ENCODE measurements around the gene LGALSL.

LGALSL gene

DNA sequence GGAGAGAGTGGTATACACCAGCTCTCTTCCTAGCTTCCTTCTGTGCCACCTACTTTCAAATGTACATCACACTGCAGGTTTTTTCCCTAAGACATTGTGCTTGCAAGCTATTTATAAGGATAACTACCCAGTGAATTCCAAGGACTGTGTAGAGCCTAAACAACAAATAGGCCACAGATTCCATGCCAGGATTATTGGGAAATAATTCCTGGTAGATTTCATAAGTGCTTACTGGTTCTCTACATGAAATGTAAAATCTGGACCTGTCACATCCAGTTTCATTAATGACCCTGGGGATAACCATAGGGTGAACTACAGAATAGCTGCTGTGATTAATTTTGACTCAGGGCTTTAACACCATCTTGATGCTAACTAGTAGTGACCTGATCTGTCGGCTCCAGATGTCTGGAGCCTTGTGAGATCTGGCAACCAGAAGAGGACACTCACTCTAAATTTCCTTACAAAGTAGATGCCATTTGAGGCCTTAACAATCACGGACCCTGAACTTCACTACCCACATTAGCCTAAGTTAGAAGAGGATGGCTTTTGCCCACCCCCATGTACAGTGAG, 34.3 kb upstream of the LGALSL start:
- Histone ChIP-seq H4K20me1 (no peaks in the 10 kb centered on the region), H3K36me3 (no peaks in the 10 kb centered on the region), H3K9ac (no peak overlapping the region), H3K4me1 (no peaks in the 10 kb centered on the region), H3K9me3 (no peaks in the 10 kb centered on the region), H3K27ac (no peak overlapping the region), H3K27me3 (no peaks in the 10 kb centered on the region), H3K4me3 (no peak overlapping the region), H3K4me2 (no peak overlapping the region)
- no peak for TF ChIP-seq Cebpa-rat (IDR thresholded peaks at IDR 0.05)

DNA sequence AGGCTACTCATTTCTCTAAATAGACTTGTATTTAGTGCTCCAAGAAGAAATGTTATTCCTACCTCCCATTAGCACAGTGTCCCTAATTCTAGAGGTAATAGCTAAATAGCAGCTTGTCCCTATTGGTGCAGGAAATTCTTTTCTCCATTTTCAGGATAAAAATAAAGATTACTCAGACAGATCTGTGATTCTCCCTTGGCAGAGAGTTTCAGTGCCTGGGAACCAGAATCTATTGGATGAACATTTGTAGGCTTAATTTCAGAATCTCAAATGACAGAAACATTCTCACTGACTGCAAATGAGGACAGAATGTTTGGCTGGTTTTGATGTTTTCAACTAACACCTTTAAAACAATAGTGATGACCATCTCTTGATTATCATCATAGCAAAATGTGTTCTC, 33.3 kb upstream of the LGALSL start:
- Histone ChIP-seq H3K4me3 (no peak overlapping the region), H3K4me1 (no peaks in the 10 kb centered on the region), H3K9ac (no peak overlapping the region), H4K20me1 (no peaks in the 10 kb centered on the region), H3K36me3 (no peaks in the 10 kb centered on the region), H3K4me2 (no peak overlapping the region), H3K27me3 (no peaks in the 10 kb centered on the region), H3K27ac (no peak overlapping the region), H3K9me3 (no peaks in the 10 kb centered on the region)
- TF ChIP-seq Cebpa-rat (IDR thresholded peaks at IDR 0.05) = no peak

DNA sequence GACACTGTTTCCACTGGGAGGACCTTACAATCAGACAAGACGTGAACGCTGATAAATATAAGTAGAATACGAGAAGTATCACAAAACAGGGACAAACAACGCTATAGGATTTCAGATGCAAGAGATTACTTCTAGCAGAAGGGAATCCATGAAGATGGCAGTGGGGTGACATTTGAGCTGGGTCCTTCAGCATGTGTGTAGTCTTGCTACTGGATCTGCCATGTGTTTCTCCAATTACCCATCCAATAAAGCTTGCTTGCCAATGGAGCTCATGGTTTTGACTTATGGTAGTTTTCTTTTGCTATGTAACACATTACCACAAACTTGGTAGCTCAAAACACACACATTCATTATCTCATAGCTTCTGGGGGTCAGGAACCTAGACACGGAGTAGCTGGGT, 32.8 kb upstream of the LGALSL start:
- Histone ChIP-seq H3K27ac (no peak overlapping the region), H3K27me3 (no peaks in the 10 kb centered on the region), H3K4me1 (no peaks in the 10 kb centered on the region), H3K9ac (no peak overlapping the region), H3K4me3 (no peak overlapping the region), H3K4me2 (no peak overlapping the region), H3K9me3 (no peaks in the 10 kb centered on the region), H4K20me1 (no peaks in the 10 kb centered on the region), H3K36me3 (no peaks in the 10 kb centered on the region)
- TF ChIP-seq Cebpa-rat (IDR thresholded peaks at IDR 0.05) = no peak

DNA sequence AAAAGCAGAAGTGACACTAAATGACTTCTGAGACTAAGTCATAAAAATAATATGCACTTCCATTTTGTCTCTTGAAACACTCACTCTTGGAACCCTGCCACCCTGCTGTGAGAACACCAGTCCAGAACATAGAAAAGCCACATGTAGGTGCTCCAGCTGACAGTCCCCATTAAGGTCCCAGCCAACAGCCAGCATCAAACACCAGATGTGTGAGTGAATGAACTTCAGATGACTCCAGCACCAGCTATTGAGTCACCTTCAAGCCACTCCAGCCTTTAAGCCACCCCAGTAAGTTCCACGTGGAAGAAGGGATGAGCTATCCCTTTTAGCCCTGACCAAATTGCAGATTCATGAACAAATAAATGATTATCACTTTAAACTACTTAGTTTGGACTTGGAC, 31.5 kb upstream of the LGALSL start:
- Histone ChIP-seq H3K27ac (no peak overlapping the region), H3K9ac (no peak overlapping the region), H3K4me2 (no peak overlapping the region), H3K4me3 (no peak overlapping the region), H3K36me3 (no peaks in the 10 kb centered on the region), H4K20me1 (no peaks in the 10 kb centered on the region), H3K27me3 (no peaks in the 10 kb centered on the region), H3K4me1 (no peaks in the 10 kb centered on the region), H3K9me3 (no peaks in the 10 kb centered on the region)
- no peak for TF ChIP-seq Cebpa-rat (IDR thresholded peaks at IDR 0.05)

DNA sequence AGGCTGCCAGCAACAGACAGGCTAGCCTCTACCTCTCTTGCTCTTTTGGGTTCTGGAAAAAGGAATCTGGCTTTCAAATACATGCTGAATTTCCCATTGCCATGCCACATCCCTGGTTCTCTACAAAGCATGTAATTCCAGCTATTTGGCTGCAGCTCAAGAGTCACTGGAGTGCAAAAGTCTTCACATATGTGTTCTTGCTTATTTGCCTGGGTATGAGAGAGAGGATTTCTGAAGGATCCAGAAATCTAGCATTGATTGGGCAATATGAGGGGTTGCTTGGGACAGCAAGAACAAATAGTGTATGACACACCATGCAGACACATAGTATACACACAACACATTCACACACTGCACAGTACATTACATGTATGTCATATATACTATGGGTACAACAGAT, 30.7 kb upstream of the LGALSL start:
- H3K4me1 ChIP-seq = no peaks in the 10 kb centered on the region
- H3K9me3 ChIP-seq = no peaks in the 10 kb centered on the region
- H3K36me3 ChIP-seq = no peaks in the 10 kb centered on the region
- H3K27ac ChIP-seq = no peak overlapping the region
- no peak overlapping the region for H3K4me2 ChIP-seq
- no peak overlapping the region for H3K4me3 ChIP-seq
- H4K20me1 ChIP-seq = no peaks in the 10 kb centered on the region
- no peak for TF ChIP-seq Cebpa-rat (IDR thresholded peaks at IDR 0.05)
- H3K27me3 ChIP-seq = no peaks in the 10 kb centered on the region
- no peak overlapping the region for H3K9ac ChIP-seq

DNA sequence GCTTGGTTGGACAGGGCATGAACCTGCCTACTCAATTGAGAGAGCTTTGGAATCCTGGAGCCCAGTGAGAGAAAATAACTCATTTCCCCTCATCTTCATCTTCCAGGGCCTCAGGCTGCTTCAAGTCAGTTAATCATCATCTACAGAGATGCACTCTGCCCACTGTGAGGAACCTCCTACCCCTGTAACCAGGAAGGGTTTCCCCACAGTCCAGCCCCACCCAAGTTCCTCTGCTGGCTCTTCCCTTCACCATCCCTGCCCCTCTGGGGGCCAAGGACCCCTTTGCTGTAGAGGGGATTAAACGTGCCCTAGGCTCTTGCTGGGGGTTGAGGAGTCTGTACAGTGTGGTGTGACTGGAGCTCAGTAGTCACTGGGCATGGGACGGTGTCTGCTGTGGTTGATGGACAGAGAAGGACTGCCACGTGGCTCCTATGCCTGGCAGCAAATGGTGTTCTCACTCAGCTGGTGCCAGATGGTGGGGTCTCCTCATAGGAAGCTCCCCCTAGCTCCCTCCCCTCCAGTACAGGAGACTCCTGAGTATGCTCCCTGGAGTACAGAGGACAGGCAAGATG, 29.5 kb upstream of the LGALSL start:
- H3K27me3 ChIP-seq = no peaks in the 10 kb centered on the region
- no peak overlapping the region for H3K9ac ChIP-seq
- H4K20me1 ChIP-seq = no peaks in the 10 kb centered on the region
- no peak for TF ChIP-seq Cebpa-rat (IDR thresholded peaks at IDR 0.05)
- H3K4me3 ChIP-seq = no peak overlapping the region
- H3K36me3 ChIP-seq = no peaks in the 10 kb centered on the region
- H3K27ac ChIP-seq = no peak overlapping the region
- no peak overlapping the region for H3K4me2 ChIP-seq
- H3K9me3 ChIP-seq = no peaks in the 10 kb centered on the region
- no peaks in the 10 kb centered on the region for H3K4me1 ChIP-seq

DNA sequence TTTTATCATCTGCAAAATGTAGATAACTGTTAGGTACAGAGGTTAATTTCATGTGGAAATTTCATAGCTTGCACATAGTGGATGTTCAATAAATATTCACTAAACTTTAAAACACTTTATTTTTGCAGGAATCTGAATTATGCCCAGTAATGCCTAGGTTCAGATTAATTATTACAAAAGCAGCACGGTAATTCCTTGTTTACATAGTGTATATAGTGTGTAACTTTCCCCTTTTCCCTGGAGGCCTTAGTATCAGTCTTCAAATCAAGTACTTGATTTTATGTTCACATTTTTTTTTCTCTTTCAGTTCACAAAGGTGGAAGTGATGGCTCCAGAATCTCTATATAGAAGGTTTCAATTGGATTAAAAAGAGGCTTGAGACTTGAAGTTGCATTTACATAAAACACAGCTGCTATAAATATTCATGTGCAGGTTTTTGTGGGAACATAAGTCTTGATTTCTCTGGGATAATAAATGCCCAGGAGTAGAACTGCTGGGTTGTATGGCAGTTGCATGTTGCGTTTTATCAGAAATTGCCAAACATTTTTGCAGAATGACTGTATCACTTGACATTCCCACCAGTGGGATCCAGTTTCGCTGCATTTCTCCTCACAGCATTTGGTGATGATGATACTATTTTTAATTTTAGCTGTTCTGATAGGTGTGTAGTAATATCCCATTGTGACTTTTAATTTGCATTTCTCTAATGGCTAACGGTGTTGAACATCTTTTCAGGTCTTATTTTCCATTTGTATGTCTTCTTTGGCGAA, 27.6 kb upstream of the LGALSL start:
- no peaks in the 10 kb centered on the region for H3K9me3 ChIP-seq
- no peaks in the 10 kb centered on the region for H4K20me1 ChIP-seq
- H3K4me3 ChIP-seq = no peak overlapping the region
- no peak overlapping the region for H3K9ac ChIP-seq
- H3K4me1 ChIP-seq = no peaks in the 10 kb centered on the region
- no peak overlapping the region for H3K4me2 ChIP-seq
- TF ChIP-seq Cebpa-rat (IDR thresholded peaks at IDR 0.05) = no peak
- no peak overlapping the region for H3K27ac ChIP-seq
- no peaks in the 10 kb centered on the region for H3K36me3 ChIP-seq
- no peaks in the 10 kb centered on the region for H3K27me3 ChIP-seq

DNA sequence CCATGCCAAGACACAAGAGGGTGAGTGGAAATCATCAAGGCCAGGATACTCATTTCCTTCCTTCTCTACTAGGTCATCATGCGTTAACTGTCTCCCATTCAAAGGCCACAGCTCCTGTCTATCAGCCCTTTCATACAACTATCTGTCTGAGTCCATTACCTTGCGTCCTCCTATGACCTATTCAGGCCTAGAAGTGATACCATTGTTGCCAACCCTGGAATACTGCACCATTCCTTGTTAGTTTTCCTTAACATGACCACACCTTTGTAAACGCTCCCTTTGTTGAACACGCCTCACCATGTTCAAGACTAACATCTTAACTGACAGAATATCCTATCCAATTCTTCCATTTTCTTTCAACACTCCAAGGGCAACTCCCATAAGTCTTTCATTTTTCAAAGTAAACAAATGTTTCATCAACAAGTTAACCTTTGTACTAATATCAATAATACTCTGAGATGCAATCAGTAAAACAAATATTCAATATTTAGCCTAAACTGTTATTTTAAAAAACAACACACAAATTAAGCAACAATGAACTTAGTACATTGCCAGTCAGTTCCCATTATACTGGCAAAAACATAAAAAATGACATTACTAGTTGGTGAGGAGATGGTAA, 19.8 kb upstream of the LGALSL start:
- Histone ChIP-seq H3K27ac (no peak overlapping the region), H3K9me3 (no peaks in the 10 kb centered on the region), H3K4me1 (no peaks in the 10 kb centered on the region), H3K36me3 (no peaks in the 10 kb centered on the region), H3K4me2 (no peak overlapping the region), H3K9ac (no peak overlapping the region), H3K4me3 (no peak overlapping the region), H4K20me1 (no peaks in the 10 kb centered on the region), H3K27me3 (no peaks in the 10 kb centered on the region)
- no peak for TF ChIP-seq Cebpa-rat (IDR thresholded peaks at IDR 0.05)

DNA sequence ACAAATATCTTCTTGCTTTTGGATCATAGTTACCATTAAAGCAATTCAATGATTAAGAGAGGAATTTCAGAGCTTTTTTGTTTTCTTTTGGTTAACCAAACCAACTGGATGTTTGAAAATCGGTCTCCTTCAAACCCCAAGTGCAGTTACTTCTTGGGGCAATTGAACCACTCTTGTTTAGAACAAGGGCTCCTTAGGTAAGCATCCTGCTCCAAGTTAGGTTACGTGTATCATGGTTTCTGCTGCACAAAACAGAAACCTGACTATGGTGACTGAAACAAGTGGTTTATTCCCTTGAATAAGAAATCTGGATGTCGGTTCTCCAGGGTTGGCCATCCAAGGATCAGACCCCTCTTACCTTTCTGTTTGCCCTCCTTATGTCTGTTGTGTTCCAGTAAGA, 16.1 kb upstream of the LGALSL start:
- TF ChIP-seq Cebpa-rat (IDR thresholded peaks at IDR 0.05) = no peak

DNA sequence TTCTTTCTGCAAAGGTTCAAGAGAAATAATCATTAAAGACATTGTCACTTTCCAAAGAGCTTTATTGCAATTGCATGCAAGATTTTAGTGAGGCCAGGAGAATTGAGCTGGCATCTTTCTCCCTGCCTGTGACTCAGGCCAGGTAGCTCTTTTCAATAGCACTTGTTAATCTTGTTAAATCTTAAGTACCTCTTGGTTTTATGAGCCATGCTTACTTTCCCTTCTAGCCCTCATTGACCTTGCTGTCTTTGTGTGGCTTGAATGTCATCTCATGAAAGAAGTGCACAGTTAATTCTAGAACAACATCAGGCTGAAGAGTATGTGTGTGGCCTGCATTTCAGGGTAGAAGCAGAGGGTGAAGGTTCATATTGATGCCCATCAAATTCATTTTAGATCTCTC, 14.8 kb upstream of the LGALSL start:
- no peak for TF ChIP-seq Cebpa-rat (IDR thresholded peaks at IDR 0.05)
- Histone ChIP-seq H3K4me3 (no peak overlapping the region), H3K27ac (no peak overlapping the region), H3K27me3 (no peaks in the 10 kb centered on the region), H3K4me1 (no peaks in the 10 kb centered on the region), H4K20me1 (no peaks in the 10 kb centered on the region), H3K36me3 (no peaks in the 10 kb centered on the region), H3K9ac (no peak overlapping the region), H3K9me3 (no peaks in the 10 kb centered on the region), H3K4me2 (no peak overlapping the region)

More for the DNA sequence above, 16.1 kb upstream of the LGALSL start:
- Histone ChIP-seq H3K36me3 (no peaks in the 10 kb centered on the region), H3K4me3 (no peak overlapping the region), H3K4me1 (no peaks in the 10 kb centered on the region), H3K9ac (no peak overlapping the region), H3K27ac (no peak overlapping the region), H4K20me1 (no peaks in the 10 kb centered on the region), H3K27me3 (no peaks in the 10 kb centered on the region), H3K4me2 (no peak overlapping the region), H3K9me3 (no peaks in the 10 kb centered on the region)

Data from BLaER1 (cell line).